HepG2 (cell line): Measurements from ENCODE around the gene C1QBP. TPM values are rescaled to one million over a fixed set of nuclear protein-coding genes. Genes with fewer than 3 reads are reported as not detected.
A peak's percentile ranks its signal among the peaks of the same experiment; 100 is the strongest.

Experiments
- BHLHE40 ChIP-seq: IDR thresholded peaks from 2 replicates; pipeline ENCODE4 v1.6.1; 2011; ENCODE audit warnings: low read length, improper control_type of control experiment
- CENPX ChIP-seq: sonication (generic); formaldehyde crosslinking; IDR thresholded peaks from 2 replicates; pipeline ENCODE4 v1.9.0; 2021; ENCODE audit warnings: mild to moderate bottlenecking, missing genetic modification reagents, moderate library complexity
- ELF4 ChIP-seq: sonication (generic); formaldehyde crosslinking; IDR thresholded peaks from 2 replicates; pipeline ENCODE4 v1.5.0; 2020; ENCODE audit warnings: missing genetic modification reagents, mild to moderate bottlenecking, moderate library complexity, borderline replicate concordance
- ETV5 ChIP-seq: IDR thresholded peaks from 2 replicates; pipeline ENCODE4 v1.6.1; 2018; ENCODE audit warnings: missing biosample characterization, missing genetic modification reagents, inconsistent platforms, borderline replicate concordance
- FIP1L1 ChIP-seq: fragments of 200-400 bp; formaldehyde crosslinking; IDR thresholded peaks from 2 replicates; pipeline ENCODE4 v1.6.1; 2018; ENCODE audit warnings: low read depth, mild to moderate bottlenecking, low read length, moderate library complexity, borderline replicate concordance; ENCODE audit not compliant: insufficient read depth
- HES4 ChIP-seq: sonication (generic); formaldehyde crosslinking; IDR thresholded peaks from 2 replicates; pipeline ENCODE4 v1.9.0; 2021; ENCODE audit warnings: mild to moderate bottlenecking, missing genetic modification reagents, borderline replicate concordance
- IRF2 ChIP-seq: IDR thresholded peaks from 2 replicates; pipeline ENCODE4 v1.6.1; 2018; ENCODE audit warnings: missing genetic modification reagents, missing compliant biosample characterization
- NFKB2 ChIP-seq: sonication (generic); formaldehyde crosslinking; IDR thresholded peaks from 2 replicates; pipeline ENCODE4 v1.4.0; 2020; ENCODE audit warnings: missing genetic modification reagents, borderline replicate concordance
- NONO ChIP-seq, 2 experiments: fragments of 450-650 bp in 1 of 2; sonication (generic) in 1 of 2; formaldehyde crosslinking in 1 of 2; IDR thresholded peaks in 1 of 2; conservative IDR thresholded peaks in 1 of 2; 2 replicates each; pipeline versions ENCODE4 v1.6.1 to v1.8.0; 2017 to 2022; ENCODE audit warnings: mild to moderate bottlenecking in 1 of 2, missing genetic modification reagents in 1 of 2, moderate library complexity in 1 of 2
- SNAI1 ChIP-seq: sonication (generic); formaldehyde crosslinking; IDR thresholded peaks from 2 replicates; pipeline ENCODE4 v1.5.0; 2020; ENCODE audit warnings: mild to moderate bottlenecking, missing genetic modification reagents, borderline replicate concordance
- TARDBP ChIP-seq: sonication (generic); formaldehyde crosslinking; IDR thresholded peaks from 2 replicates; pipeline ENCODE4 v1.8.0; 2022; ENCODE audit warnings: mild to moderate bottlenecking, missing genetic modification reagents
- ZKSCAN1 ChIP-seq: fragments of 150-350 bp; IDR thresholded peaks from 2 replicates; pipeline ENCODE4 v1.6.1; 2014; ENCODE audit warnings: low read length
- ZNF138 ChIP-seq: sonication (generic); formaldehyde crosslinking; IDR thresholded peaks from 2 replicates; pipeline ENCODE4 v1.5.0; 2020; ENCODE audit warnings: mild to moderate bottlenecking, low read depth, missing genetic modification reagents
- ZNF225 ChIP-seq: sonication (generic); formaldehyde crosslinking; IDR thresholded peaks from 2 replicates; pipeline ENCODE4 v1.4.0; 2020; ENCODE audit warnings: mild to moderate bottlenecking, missing genetic modification reagents
- ZNF354B ChIP-seq: sonication (generic); formaldehyde crosslinking; IDR thresholded peaks from 2 replicates; pipeline ENCODE4 v1.8.0; 2022; ENCODE audit warnings: mild to moderate bottlenecking, missing genetic modification reagents
- ZNF564 ChIP-seq: sonication (generic); formaldehyde crosslinking; IDR thresholded peaks from 2 replicates; pipeline ENCODE4 v1.8.1; 2023; ENCODE audit warnings: mild to moderate bottlenecking, missing genetic modification reagents
- ZNF703 ChIP-seq: sonication (generic); formaldehyde crosslinking; IDR thresholded peaks from 2 replicates; pipeline ENCODE4 v1.5.1; 2020; ENCODE audit warnings: missing genetic modification reagents, mild to moderate bottlenecking, moderate library complexity, borderline replicate concordance
- ZNF879 ChIP-seq: sonication (generic); formaldehyde crosslinking; IDR thresholded peaks from 2 replicates; pipeline ENCODE4 v1.8.1; 2023; ENCODE audit warnings: missing genetic modification reagents
- ZSCAN21 ChIP-seq: sonication (generic); formaldehyde crosslinking; IDR thresholded peaks from 2 replicates; pipeline ENCODE4 v1.8.0; 2022; ENCODE audit warnings: mild to moderate bottlenecking, missing genetic modification reagents, moderate library complexity, borderline replicate concordance
- polyA plus RNA-seq, 8 experiments: library from polyadenylated mRNA; depleted of rRNA in 3 of 8; stranded (reverse) in 7 of 8; unstranded in 1 of 8; fragments of >200 nt; fragmentation: Illumina TruSeq in 4 of 8; extraction: Trizol in 4 of 8; gene quantifications; 2 replicates each; pipeline versions ENCODE4 v1.2.1 to v1.2.3, GENCODE V29; 2011 to 2016; ENCODE audit warnings: low read depth in 4 of 8, missing spikeins in 1 of 8, mixed read lengths in 1 of 8; ENCODE audit not compliant: insufficient read depth in 1 of 8
- total RNA-seq, 5 experiments: library from RNA; depleted of rRNA; stranded (reverse); fragments of >200 nt; fragmentation: Illumina TruSeq; extraction: Trizol; gene quantifications; 2 replicates each; pipeline ENCODE4 v1.2.3, GENCODE V29; 2016; ENCODE audit warnings: low read depth in 1 of 5
- TF ChIP-seq, protein P1 (sequence below): sonication (generic); formaldehyde crosslinking; IDR thresholded peaks from 2 replicates; pipeline ENCODE4 v1.8.0; 2022; ENCODE audit warnings: low read depth, missing genetic modification reagents
- TF ChIP-seq, protein P2 (sequence below): sonication (generic); formaldehyde crosslinking; IDR thresholded peaks from 2 replicates; pipeline ENCODE4 v1.8.0; 2022; ENCODE audit warnings: mild to moderate bottlenecking, missing genetic modification reagents
- TF ChIP-seq, protein P3 (sequence below): sonication (generic); formaldehyde crosslinking; IDR thresholded peaks from 2 replicates; pipeline ENCODE4 v1.4.0; 2020; ENCODE audit warnings: missing genetic modification reagents
- TF ChIP-seq, protein P4 (sequence below): IDR thresholded peaks from 2 replicates; pipeline ENCODE4 v1.6.1; 2018; ENCODE audit warnings: missing genetic modification reagents, mild to moderate bottlenecking, missing compliant biosample characterization

Gene C1QBP
- total and polyA plus RNA-seq, 2 of the 13 experiments (the other 11 are each of a cell fraction or from before 2014, with no cell fraction given), result 219 to 680 TPM

DNA sequence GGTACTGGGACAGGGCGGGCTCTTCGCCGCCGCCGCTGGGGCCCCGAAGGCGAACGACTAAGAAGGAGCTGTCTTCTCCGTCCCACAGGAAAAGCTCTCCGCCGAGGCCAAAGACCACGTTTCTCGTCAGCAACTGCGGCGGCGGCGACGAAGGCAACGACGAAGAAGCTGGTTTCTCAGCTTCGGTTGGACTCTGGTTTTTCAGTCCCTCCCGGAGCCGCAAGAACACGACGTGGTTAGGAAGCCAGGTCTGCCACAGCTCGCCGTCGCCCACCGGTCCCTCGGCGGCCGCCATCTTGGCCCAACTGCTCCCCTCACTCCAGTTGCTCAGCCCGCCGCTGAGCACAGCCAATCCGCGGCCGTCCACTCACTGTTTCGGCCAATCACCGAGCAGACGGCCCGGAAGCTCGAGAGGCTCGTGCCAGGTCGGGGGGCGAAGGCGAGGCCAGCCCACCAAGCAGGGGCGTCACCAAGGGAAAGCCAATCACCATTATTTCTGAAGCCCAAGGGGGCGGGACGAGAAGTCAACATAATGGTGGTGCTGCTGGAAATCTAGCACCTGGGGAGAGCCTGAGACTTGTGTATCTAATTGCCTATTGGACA is 19.5 kb downstream of the C1QBP start, which contains the start of gene NUP88 (continued):
- TF ChIP-seq ZNF879 (CRISPR knock-in tag) (peak; percentile 83), NFKB2 (CRISPR knock-in tag) (no peak), CENPX (CRISPR knock-in tag) (no peak), ZNF354B (CRISPR knock-in tag) (no peak), NONO (IDR thresholded peaks at IDR 0.05) (no peak), NONO (CRISPR knock-in tag; conservative IDR thresholded peaks at IDR 0.05) (0 out of 2 replicates have a peak, but pooled peaks have one; percentile 61), BHLHE40 (peak; percentile 89), FIP1L1 (no peak), ZNF703 (CRISPR knock-in tag) (no peak), ZNF225 (no peak), IRF2 (CRISPR knock-in tag) (peak; percentile 25; the same call in 1 of the 2 replicates), ETV5 (CRISPR knock-in tag) (0 out of 2 replicates have a peak, but pooled peaks have one; percentile 12), TARDBP (CRISPR knock-in tag) (no peak), SNAI1 (CRISPR knock-in tag) (no peak), ZKSCAN1 (no peak), ZNF138 (0 out of 2 replicates have a peak, but pooled peaks have one; percentile 8), HES4 (peak; percentile 67; the same call in 1 of the 2 replicates), ZNF564 (CRISPR knock-in tag) (peak; percentile 54), ZSCAN21 (CRISPR knock-in tag) (peak; percentile 77), ELF4 (CRISPR knock-in tag) (0 out of 2 replicates have a peak, but pooled peaks have one; percentile 18)
- TF ChIP-seq, protein P1, sequence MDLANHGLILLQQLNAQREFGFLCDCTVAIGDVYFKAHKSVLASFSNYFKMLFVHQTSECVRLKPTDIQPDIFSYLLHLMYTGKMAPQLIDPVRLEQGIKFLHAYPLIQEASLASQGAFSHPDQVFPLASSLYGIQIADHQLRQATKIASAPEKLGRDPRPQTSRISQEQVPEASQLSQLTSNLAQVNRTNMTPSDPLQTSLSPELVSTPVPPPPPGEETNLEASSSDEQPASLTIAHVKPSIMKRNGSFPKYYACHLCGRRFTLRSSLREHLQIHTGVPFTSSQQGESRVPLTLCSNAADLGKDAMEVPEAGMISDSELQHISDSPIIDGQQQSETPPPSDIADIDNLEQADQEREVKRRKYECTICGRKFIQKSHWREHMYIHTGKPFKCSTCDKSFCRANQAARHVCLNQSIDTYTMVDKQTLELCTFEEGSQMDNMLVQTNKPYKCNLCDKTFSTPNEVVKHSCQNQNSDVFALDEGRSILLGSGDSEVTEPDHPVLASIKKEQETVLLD, result peak; percentile 53; the same call in 1 of the 2 replicates
- TF ChIP-seq, protein P2, sequence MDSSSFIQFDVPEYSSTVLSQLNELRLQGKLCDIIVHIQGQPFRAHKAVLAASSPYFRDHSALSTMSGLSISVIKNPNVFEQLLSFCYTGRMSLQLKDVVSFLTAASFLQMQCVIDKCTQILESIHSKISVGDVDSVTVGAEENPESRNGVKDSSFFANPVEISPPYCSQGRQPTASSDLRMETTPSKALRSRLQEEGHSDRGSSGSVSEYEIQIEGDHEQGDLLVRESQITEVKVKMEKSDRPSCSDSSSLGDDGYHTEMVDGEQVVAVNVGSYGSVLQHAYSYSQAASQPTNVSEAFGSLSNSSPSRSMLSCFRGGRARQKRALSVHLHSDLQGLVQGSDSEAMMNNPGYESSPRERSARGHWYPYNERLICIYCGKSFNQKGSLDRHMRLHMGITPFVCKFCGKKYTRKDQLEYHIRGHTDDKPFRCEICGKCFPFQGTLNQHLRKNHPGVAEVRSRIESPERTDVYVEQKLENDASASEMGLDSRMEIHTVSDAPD (CRISPR knock-in tag), result no peak
- TF ChIP-seq, protein P3, sequence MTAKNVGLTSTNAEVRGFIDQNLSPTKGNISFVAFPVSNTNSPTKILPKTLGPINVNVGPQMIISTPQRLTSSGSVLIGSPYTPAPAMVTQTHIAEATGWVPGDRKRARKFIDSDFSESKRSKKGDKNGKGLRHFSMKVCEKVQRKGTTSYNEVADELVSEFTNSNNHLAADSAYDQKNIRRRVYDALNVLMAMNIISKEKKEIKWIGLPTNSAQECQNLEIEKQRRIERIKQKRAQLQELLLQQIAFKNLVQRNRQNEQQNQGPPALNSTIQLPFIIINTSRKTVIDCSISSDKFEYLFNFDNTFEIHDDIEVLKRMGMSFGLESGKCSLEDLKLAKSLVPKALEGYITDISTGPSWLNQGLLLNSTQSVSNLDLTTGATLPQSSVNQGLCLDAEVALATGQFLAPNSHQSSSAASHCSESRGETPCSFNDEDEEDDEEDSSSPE (CRISPR knock-in tag), result peak; percentile 88
- TF ChIP-seq, protein P4, sequence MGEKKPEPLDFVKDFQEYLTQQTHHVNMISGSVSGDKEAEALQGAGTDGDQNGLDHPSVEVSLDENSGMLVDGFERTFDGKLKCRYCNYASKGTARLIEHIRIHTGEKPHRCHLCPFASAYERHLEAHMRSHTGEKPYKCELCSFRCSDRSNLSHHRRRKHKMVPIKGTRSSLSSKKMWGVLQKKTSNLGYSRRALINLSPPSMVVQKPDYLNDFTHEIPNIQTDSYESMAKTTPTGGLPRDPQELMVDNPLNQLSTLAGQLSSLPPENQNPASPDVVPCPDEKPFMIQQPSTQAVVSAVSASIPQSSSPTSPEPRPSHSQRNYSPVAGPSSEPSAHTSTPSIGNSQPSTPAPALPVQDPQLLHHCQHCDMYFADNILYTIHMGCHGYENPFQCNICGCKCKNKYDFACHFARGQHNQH (CRISPR knock-in tag), result peak; percentile 37; the same call in 1 of the 2 replicates
